HCT116 (cell line): ENCODE data around the gene ACP7.

Experiments
- CTCF ChIP-seq, 3 experiments: fragments of 200-600 bp in 1 of 3; sonication (generic) in 1 of 3; IDR thresholded peaks in 2 of 3; conservative IDR thresholded peaks in 1 of 3; 2 replicates each; pipeline ENCODE4 v1.5.1; 2012 to 2017; ENCODE audit warnings: low read depth in 2 of 3, low read length in 2 of 3, antibody characterized with exemption in 1 of 3, borderline replicate concordance in 1 of 3, control low read depth in 1 of 3, mild to moderate bottlenecking in 1 of 3, mixed read lengths in 1 of 3, mixed run types in 1 of 3, moderate library complexity in 1 of 3; ENCODE audit not compliant: insufficient read depth in 1 of 3
- EGR1 ChIP-seq: IDR thresholded peaks from 2 replicates; pipeline ENCODE4 v1.6.1; 2012; ENCODE audit warnings: low read depth
- EZH2 ChIP-seq: fragments of 200-600 bp; sonication (generic); IDR thresholded peaks from 2 replicates; pipeline ENCODE4 v1.6.1; 2017; ENCODE audit warnings: antibody characterized with exemption, mixed run types
- JUND ChIP-seq: IDR thresholded peaks from 2 replicates; pipeline ENCODE4 v1.6.1; 2012
- POLR2A ChIP-seq: IDR thresholded peaks from 2 replicates; pipeline ENCODE4 v1.7.0; 2011; ENCODE audit warnings: borderline replicate concordance; ENCODE audit not compliant: insufficient read depth, insufficient read length; ENCODE audit errors: extremely low read depth
- POLR2AphosphoS5 ChIP-seq: IDR thresholded peaks from 2 replicates; pipeline ENCODE4 v1.6.1; 2011; ENCODE audit warnings: mild to moderate bottlenecking, low read depth, low read length, moderate library complexity
- REST ChIP-seq: IDR thresholded peaks from 2 replicates; pipeline ENCODE4 v1.6.1; 2012; ENCODE audit warnings: low read depth
- SRF ChIP-seq: IDR thresholded peaks from 2 replicates; pipeline ENCODE4 v1.6.1; 2012; ENCODE audit warnings: low read depth
- YY1 ChIP-seq: IDR thresholded peaks from 2 replicates; pipeline ENCODE4 v1.6.1; 2011; ENCODE audit warnings: low read length, low read depth, moderate library complexity, mild to moderate bottlenecking; ENCODE audit not compliant: insufficient replicate concordance; ENCODE audit errors: extremely low read depth
- ZNF274 ChIP-seq: fragments of 200-500 bp; sonication (Bioruptor generic); IDR thresholded peaks from 2 replicates; pipeline ENCODE4 v1.6.1; 2014; ENCODE audit warnings: mild to moderate bottlenecking, low read depth, low read length, inconsistent platforms

- TF ChIP-seq CTCF (IDR thresholded peaks at IDR 0.05 in 2 of 3, conservative IDR thresholded peaks at IDR 0.05 in 1 of 3; ENCODE audit: borderline replicate concordance in 1 of 3, insufficient read depth in 1 of 3, low read depth in 2 of 3, low read length in 2 of 3) (no peak), ZNF274 (no peak), JUND (no peak), POLR2A (no peak), SRF (no peak), YY1 (no peak), REST (no peak), EZH2 (no peak), POLR2AphosphoS5 (no peak), EGR1 (no peak)
Measured at GRCh38 chr19:39132344-39132969, 48.3 kb downstream of the ACP7 start.
